ENCODE measurements around the gene LRRC25.

GRCh38 chr19:18388960-18389725, 8.3 kb downstream of the LRRC25 start:
- TF ChIP-seq CTCF (IDR thresholded peaks at IDR 0.05) (no peak), POLR2A (IDR thresholded peaks at IDR 0.05) (no peak)

All from heart left ventricle (tissue), 13 donors.